Karpas-422 (cell line): ENCODE data around the gene DIAPH3. TPM values are rescaled to one million over a fixed set of nuclear protein-coding genes. Genes with fewer than 3 reads are reported as not detected.

ENCODE experiments used
- DNase-seq: peaks from one replicate; pipeline ENCODE4 v3.0.0-alpha.2; 2015
- H2AFZ ChIP-seq: fragments of 200-600 bp; sonication (generic); 2 replicates; pipeline ENCODE4 v1.6.1; 2014; ENCODE audit warnings: antibody characterized with exemption, low read length, mixed read lengths
- H3K27ac ChIP-seq: fragments of 200-600 bp; sonication (generic); 2 replicates; pipeline ENCODE4 v1.5.1; 2014; ENCODE audit warnings: mild to moderate bottlenecking, low read length, moderate library complexity
- H3K27me3 ChIP-seq: fragments of 200-600 bp; sonication (generic); 2 replicates; pipeline ENCODE4 v1.6.1; 2014; ENCODE audit warnings: low read length, mixed read lengths
- H3K36me3 ChIP-seq: fragments of 200-600 bp; sonication (generic); 2 replicates; pipeline ENCODE4 v1.6.1; 2014; ENCODE audit warnings: low read length, mixed read lengths; ENCODE audit not compliant: insufficient read depth
- H3K4me1 ChIP-seq: fragments of 200-600 bp; sonication (generic); 2 replicates; pipeline ENCODE4 v1.6.1; 2014; ENCODE audit warnings: mild to moderate bottlenecking, low read length, mixed read lengths
- H3K4me2 ChIP-seq: fragments of 200-600 bp; sonication (generic); 2 replicates; pipeline ENCODE4 v1.6.1; 2014; ENCODE audit warnings: low read length, low read depth, mild to moderate bottlenecking; ENCODE audit not compliant: poor library complexity, severe bottlenecking
- H3K4me3 ChIP-seq: fragments of 200-600 bp; sonication (generic); 2 replicates; pipeline ENCODE4 v1.5.1; 2014; ENCODE audit warnings: mild to moderate bottlenecking, antibody characterized with exemption, low read length, mixed read lengths
- H3K79me2 ChIP-seq: fragments of 200-600 bp; sonication (generic); 2 replicates; pipeline ENCODE4 v1.6.1; 2014; ENCODE audit warnings: mild to moderate bottlenecking, low read length, mixed read lengths
- H3K9ac ChIP-seq: fragments of 200-600 bp; sonication (generic); 2 replicates; pipeline ENCODE4 v1.6.0; 2014; ENCODE audit warnings: low read length
- H3K9me2 ChIP-seq: fragments of 200-600 bp; sonication (generic), shearing (Covaris generic); replicated peaks from 2 replicates; pipeline ENCODE4 v1.6.0; 2014; ENCODE audit warnings: mild to moderate bottlenecking, low read length, moderate library complexity; ENCODE audit not compliant: insufficient read depth
- H3K9me3 ChIP-seq: fragments of 300-700, 200-600 bp; sonication (generic); 2 replicates; pipeline ENCODE4 v1.6.1; 2014; ENCODE audit warnings: low read length, mixed read lengths
- H4K20me1 ChIP-seq: fragments of 200-600 bp; sonication (generic); 2 replicates; pipeline ENCODE4 v1.6.1; 2014; ENCODE audit warnings: mild to moderate bottlenecking, antibody characterized with exemption, low read length, low read depth; ENCODE audit not compliant: insufficient read depth
- total RNA-seq: library from RNA; depleted of rRNA; stranded (reverse); fragments of >200 nt; shearing (Covaris generic); gene quantifications from 2 replicates; pipeline ENCODE4 v1.2.3, GENCODE V29; 2014; ENCODE audit warnings: low replicate concordance

The DIAPH3 gene
- total RNA-seq, 1 experiment from 2014 or later, result 10.0 TPM

GRCh38 chr13:60182907-60183306 is 19.2 kb upstream of the DIAPH3 start:
- Histone ChIP-seq H3K4me3 (no peak overlapping the region), H3K9ac (no peak overlapping the region), H3K9me2 (no peaks in the 10 kb centered on the region), H3K4me2 (no peak overlapping the region), H3K36me3 (no peaks in the 10 kb centered on the region), H3K27ac (no peak overlapping the region), H3K4me1 (no peaks in the 10 kb centered on the region), H4K20me1 (no peaks in the 10 kb centered on the region), H3K27me3 (no peaks in the 10 kb centered on the region), H3K79me2 (no peaks in the 10 kb centered on the region), H2AFZ (no peak overlapping the region), H3K9me3 (no peaks in the 10 kb centered on the region)
- DNase-seq, result no peak

- no peak for DNase-seq
- H3K36me3 ChIP-seq, result no peaks in the 10 kb centered on the region
- H3K9ac ChIP-seq, result no peak overlapping the region
- H3K9me2 ChIP-seq, result no peaks in the 10 kb centered on the region
- H3K4me2 ChIP-seq, result no peak overlapping the region
- H3K27ac ChIP-seq, result no peak overlapping the region
- no peaks in the 10 kb centered on the region for H3K9me3 ChIP-seq
- no peak overlapping the region for H2AFZ ChIP-seq
- no peaks in the 10 kb centered on the region for H3K27me3 ChIP-seq
- H3K4me1 ChIP-seq, result no peaks in the 10 kb centered on the region
- H3K79me2 ChIP-seq, result no peaks in the 10 kb centered on the region
- H4K20me1 ChIP-seq, result no peaks in the 10 kb centered on the region
- H3K4me3 ChIP-seq, result no peak overlapping the region
Measured at GRCh38 chr13:60178327-60178726, 14.6 kb upstream of the DIAPH3 start.

- H3K9me2 ChIP-seq, result no peaks in the 10 kb centered on the region
- H3K9ac ChIP-seq, result no peak overlapping the region
- H3K27me3 ChIP-seq, result no peaks in the 10 kb centered on the region
- no peak for DNase-seq
- no peaks in the 10 kb centered on the region for H3K9me3 ChIP-seq
- peaks cover 6% of the 10 kb centered on the region; the same call in 1 of the 2 replicates for H3K4me1 ChIP-seq
- H4K20me1 ChIP-seq, result no peaks in the 10 kb centered on the region
- no peak overlapping the region for H3K4me2 ChIP-seq
- no peak overlapping the region for H3K4me3 ChIP-seq
- H3K27ac ChIP-seq, result no peak overlapping the region
- no peaks in the 10 kb centered on the region for H3K36me3 ChIP-seq
- no peak overlapping the region for H2AFZ ChIP-seq
- no peaks in the 10 kb centered on the region for H3K79me2 ChIP-seq
Measured at GRCh38 chr13:60175571-60175970, 11.8 kb upstream of the DIAPH3 start.

GRCh38 chr13:60174113-60174512 is 10.4 kb upstream of the DIAPH3 start:
- H3K4me1 ChIP-seq, result peaks cover 6% of the 10 kb centered on the region; the same call in 1 of the 2 replicates
- H3K9me2 ChIP-seq, result no peaks in the 10 kb centered on the region
- no peaks in the 10 kb centered on the region for H4K20me1 ChIP-seq
- H3K4me3 ChIP-seq, result no peak overlapping the region
- H3K9me3 ChIP-seq, result no peaks in the 10 kb centered on the region
- H2AFZ ChIP-seq, result no peak overlapping the region
- H3K27ac ChIP-seq, result no peak overlapping the region
- DNase-seq, result no peak
- H3K27me3 ChIP-seq, result no peaks in the 10 kb centered on the region
- no peak overlapping the region for H3K4me2 ChIP-seq
- no peaks in the 10 kb centered on the region for H3K36me3 ChIP-seq
- no peaks in the 10 kb centered on the region for H3K79me2 ChIP-seq
- H3K9ac ChIP-seq, result no peak overlapping the region

- 0 out of 2 replicates have a peak overlapping the region, but pooled peaks have one; percentile 13 for H3K4me3 ChIP-seq
- no peak overlapping the region for H3K27ac ChIP-seq
- no peaks in the 10 kb centered on the region for H3K27me3 ChIP-seq
- peak overlapping the region; percentile 27 for H3K4me2 ChIP-seq
- no peaks in the 10 kb centered on the region for H3K9me3 ChIP-seq
- H3K9ac ChIP-seq, result no peak overlapping the region
- H3K36me3 ChIP-seq, result no peaks in the 10 kb centered on the region
- H4K20me1 ChIP-seq, result no peaks in the 10 kb centered on the region
- H3K9me2 ChIP-seq, result no peaks in the 10 kb centered on the region
- no peak for DNase-seq
- H3K79me2 ChIP-seq, result no peaks in the 10 kb centered on the region
- H2AFZ ChIP-seq, result 0 out of 2 replicates have a peak overlapping the region, but pooled peaks have one; percentile 46
- H3K4me1 ChIP-seq, result peaks cover 6% of the 10 kb centered on the region; the same call in 1 of the 2 replicates
Measured at GRCh38 chr13:60172111-60172510, 8.4 kb upstream of the DIAPH3 start.

- no peak for DNase-seq
- Histone ChIP-seq H3K9ac (no peak overlapping the region), H4K20me1 (no peaks in the 10 kb centered on the region), H3K4me3 (no peak overlapping the region), H3K9me3 (no peaks in the 10 kb centered on the region), H3K79me2 (no peaks in the 10 kb centered on the region), H3K27me3 (no peaks in the 10 kb centered on the region), H3K4me1 (peaks cover 6% of the 10 kb centered on the region; the same call in 1 of the 2 replicates), H3K36me3 (no peaks in the 10 kb centered on the region), H3K4me2 (no peak overlapping the region), H2AFZ (no peak overlapping the region), H3K9me2 (no peaks in the 10 kb centered on the region), H3K27ac (no peak overlapping the region)
Measured at GRCh38 chr13:60170414-60170813, 6.7 kb upstream of the DIAPH3 start.

- Histone ChIP-seq H3K9me3 (no peaks in the 10 kb centered on the region), H3K4me3 (no peak overlapping the region), H2AFZ (no peak overlapping the region), H4K20me1 (no peaks in the 10 kb centered on the region), H3K4me1 (peaks cover 16% of the 10 kb centered on the region), H3K9ac (no peak overlapping the region), H3K36me3 (no peaks in the 10 kb centered on the region), H3K79me2 (peaks cover 6% of the 10 kb centered on the region), H3K4me2 (no peak overlapping the region), H3K27ac (no peak overlapping the region), H3K27me3 (no peaks in the 10 kb centered on the region), H3K9me2 (no peaks in the 10 kb centered on the region)
- DNase-seq, result no peak
Measured at GRCh38 chr13:60169239-60170031, 5.7 kb upstream of the DIAPH3 start.

GRCh38 chr13:60167121-60167520 is 3.4 kb upstream of the DIAPH3 start:
- Histone ChIP-seq H3K9me3 (no peaks in the 10 kb centered on the region), H4K20me1 (no peaks in the 10 kb centered on the region), H3K4me1 (peaks cover 24% of the 10 kb centered on the region), H3K9me2 (no peaks in the 10 kb centered on the region), H3K27ac (no peak overlapping the region), H3K9ac (no peak overlapping the region), H3K27me3 (no peaks in the 10 kb centered on the region), H3K4me2 (no peak overlapping the region), H3K4me3 (no peak overlapping the region), H3K36me3 (no peaks in the 10 kb centered on the region), H2AFZ (no peak overlapping the region), H3K79me2 (peaks cover 25% of the 10 kb centered on the region)
- no peak for DNase-seq
